Stimulated activated CD4-positive, alpha-beta T cell treated with anti-CD3 and anti-CD28 coated beads, Interleukin-1b, Interleukin-23, amount 100 ng/mL, for 1 hour (primary cell): ENCODE measurements around the gene JMJD8.

ENCODE experiments used
- DNase-seq, 2 donors: peaks; one replicate each; pipeline ENCODE4 v3.0.0-alpha.2; 2020; ENCODE audit warnings: low read depth in 2 of 2

JMJD8 gene

GRCh38 chr16:709566-710499 is 25.7 kb upstream of the JMJD8 start:
- no peak for DNase-seq

- no peak for DNase-seq
Observed at GRCh38 chr16:708959-709358, 24.8 kb upstream of the JMJD8 start.

- no peak for DNase-seq
Observed at GRCh38 chr16:708019-708418, 23.9 kb upstream of the JMJD8 start.

GRCh38 chr16:707062-707538 is 23.0 kb upstream of the JMJD8 start:
- no peak for DNase-seq

- no peak for DNase-seq
Observed at GRCh38 chr16:706189-707061, 22.3 kb upstream of the JMJD8 start.

- DNase-seq, result no peak
Observed at GRCh38 chr16:705431-706188, 21.5 kb upstream of the JMJD8 start, which contains the start of gene FBXL16. Gene FBXL16 (minus strand): TSS chr16:705801. CDS start chr16:697405, 8,396 bp downstream.

GRCh38 chr16:704552-705380 is 20.6 kb upstream of the JMJD8 start:
- DNase-seq, result no peak

- DNase-seq, result no peak
Observed at GRCh38 chr16:704047-704446, 19.9 kb upstream of the JMJD8 start.

GRCh38 chr16:703406-703805 is 19.3 kb upstream of the JMJD8 start:
- DNase-seq, result no peak

GRCh38 chr16:702341-702740 is 18.2 kb upstream of the JMJD8 start:
- DNase-seq, result no peak

- peak in 1 of 2 donors; percentile 42 for DNase-seq
Observed at GRCh38 chr16:700684-701584, 16.8 kb upstream of the JMJD8 start.

- no peak for DNase-seq
Observed at GRCh38 chr16:698911-699671, 15.0 kb upstream of the JMJD8 start.

- peak in 1 of 2 donors; percentile 38 for DNase-seq
Observed at GRCh38 chr16:695355-696089, 11.4 kb upstream of the JMJD8 start.

- DNase-seq, result no peak
Observed at GRCh38 chr16:694863-695354, 10.8 kb upstream of the JMJD8 start.

GRCh38 chr16:694187-694862 is 10.2 kb upstream of the JMJD8 start:
- DNase-seq, result no peak

- no peak for DNase-seq
Observed at GRCh38 chr16:693766-694165, 9.6 kb upstream of the JMJD8 start.

- DNase-seq, result no peak
Observed at GRCh38 chr16:693364-693763, 9.2 kb upstream of the JMJD8 start.
